Vagina (tissue), 2 donors: ENCODE measurements around the gene WDR70.

Experiments used
- CTCF ChIP-seq, 3 experiments: fragments of 450-650 bp in 2 of 3; fragments of 200-600 bp in 1 of 3; sonication (generic) in 1 of 3; IDR thresholded peaks; one replicate each; pipeline ENCODE4 v1.5.1; 2017 to 2019; ENCODE audit warnings: antibody characterized with exemption in 3 of 3, mild to moderate bottlenecking in 2 of 3, moderate library complexity in 2 of 3
- POLR2A ChIP-seq, 2 donors: fragments of 450-650 bp; IDR thresholded peaks; one replicate each; pipeline ENCODE4 v1.6.1; 2017; ENCODE audit warnings: antibody characterized with exemption in 2 of 2, mild to moderate bottlenecking in 2 of 2, moderate library complexity in 2 of 2
- POLR2AphosphoS5 ChIP-seq, 2 donors: sonication (generic); formaldehyde crosslinking; IDR thresholded peaks; one replicate each; pipeline ENCODE4 v1.9.0; 2017; ENCODE audit warnings: antibody characterized with exemption in 2 of 2, mild to moderate bottlenecking in 2 of 2, low read depth in 1 of 2; ENCODE audit not compliant: insufficient read depth in 1 of 2

GRCh38 chr5:37754976-37755375 lies 375.9 kb downstream of the WDR70 start:
- TF ChIP-seq CTCF (IDR thresholded peaks at IDR 0.05) (no peak), POLR2AphosphoS5 (IDR thresholded peaks at IDR 0.05; ENCODE audit: insufficient read depth in 1 of 2, low read depth in 1 of 2) (no peak), POLR2A (IDR thresholded peaks at IDR 0.05) (no peak)
